GM21576 (cell line): ENCODE measurements around the gene FLRT1.

Experiments used
- ATAC-seq: cut with Tn5 transposase; IDR thresholded peaks from one replicate; pipeline ENCODE4 v1.9.1; 2021; ENCODE audit warnings: mild to moderate bottlenecking, moderate library complexity; ENCODE audit not compliant: unreplicated experiment

The FLRT1 gene

DNA sequence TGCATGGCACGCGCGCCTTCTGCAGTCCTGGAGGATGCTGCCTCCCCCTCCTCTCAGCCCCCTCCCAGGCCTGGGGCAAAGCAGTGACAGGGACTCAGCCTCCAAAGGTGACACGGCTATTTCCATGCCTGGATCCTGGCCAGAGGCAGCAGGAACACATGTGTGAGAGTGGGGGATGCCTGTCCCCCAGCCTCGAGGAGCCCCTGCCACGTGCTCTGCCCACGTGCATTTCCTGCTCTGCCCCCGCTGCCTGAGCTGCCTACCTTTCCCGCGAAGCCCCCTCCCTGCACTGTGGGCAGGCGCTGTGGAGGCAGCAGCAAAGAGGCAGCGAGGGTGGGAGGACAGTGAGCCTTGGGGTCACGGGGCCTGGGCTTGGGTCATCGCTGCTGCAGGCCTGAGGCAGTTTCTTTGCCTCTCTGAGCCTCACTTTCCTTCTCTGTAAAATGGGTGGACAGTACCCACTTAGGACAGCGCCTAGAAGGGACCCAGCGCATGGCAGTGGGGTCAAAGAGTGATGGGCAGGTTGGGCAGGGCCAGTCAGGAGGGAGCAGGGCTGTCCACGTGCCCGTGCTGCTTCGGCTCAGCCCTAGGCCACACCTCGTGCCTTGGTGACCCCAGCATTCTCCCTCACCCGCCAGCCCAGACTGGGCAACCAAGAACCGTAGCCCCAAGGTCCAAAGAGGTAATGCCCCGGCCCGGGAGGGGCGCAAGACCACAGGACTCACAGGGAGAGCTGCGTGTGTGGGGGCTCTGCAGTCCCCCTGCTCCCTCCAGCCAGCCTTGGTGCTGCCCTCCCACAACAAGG, 48.6 kb downstream of the FLRT1 start:
- ATAC-seq, result no peak

DNA sequence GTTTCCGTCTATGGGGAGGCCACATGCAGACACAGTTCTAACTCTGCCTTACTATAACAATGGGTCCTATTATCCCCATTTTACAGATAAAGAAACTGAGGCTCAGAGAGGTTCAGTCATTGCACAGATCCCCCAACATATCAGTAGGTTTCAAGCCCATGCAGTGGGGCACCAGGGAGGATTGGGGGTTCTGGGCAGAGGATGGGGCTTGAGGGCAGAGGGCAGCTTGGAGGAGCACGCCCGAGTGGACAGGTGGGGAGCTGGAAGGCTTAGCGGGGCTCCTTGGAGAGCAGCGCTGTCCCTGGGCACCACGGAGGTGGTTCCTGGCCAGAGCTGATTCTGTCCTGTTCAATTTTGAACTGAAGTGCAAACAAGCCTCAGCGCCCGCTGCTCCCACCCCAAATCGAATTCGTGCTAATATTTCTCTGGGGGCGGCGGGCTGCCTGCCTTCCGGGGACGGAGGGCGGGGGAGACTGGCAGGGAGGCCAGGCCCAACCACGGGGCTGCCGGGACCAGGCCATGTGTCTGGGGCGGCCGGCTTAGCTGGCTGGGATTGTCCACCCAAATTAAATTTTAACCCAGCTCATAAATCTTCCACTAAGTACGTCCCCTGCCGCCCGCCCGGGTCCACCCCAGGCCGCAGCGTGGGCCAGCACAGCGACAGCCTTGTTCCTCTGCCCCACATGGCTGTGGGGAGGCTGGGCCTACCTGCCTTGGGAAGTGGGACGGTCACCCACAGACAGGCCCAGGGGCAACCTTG, 49.4 kb downstream of the FLRT1 start:
- ATAC-seq, result no peak
